HepG2 (cell line): ENCODE data around the gene STK31.

Source experiments
- CEBPB ChIP-seq: IDR thresholded peaks from 2 replicates; pipeline ENCODE4 v1.6.1; 2011; ENCODE audit warnings: low read depth, low read length, improper control_type of control experiment, borderline replicate concordance
- NFKBIZ ChIP-seq: IDR thresholded peaks from 2 replicates; pipeline ENCODE4 v1.6.1; 2018; ENCODE audit warnings: missing genetic modification reagents, missing compliant biosample characterization
- RCOR2 ChIP-seq: IDR thresholded peaks from 2 replicates; pipeline ENCODE4 v1.6.1; 2016; ENCODE audit warnings: missing biosample characterization, missing genetic modification reagents
- ZFY ChIP-seq: sonication (generic); formaldehyde crosslinking; IDR thresholded peaks from 2 replicates; pipeline ENCODE4 v1.4.0; 2020; ENCODE audit warnings: missing genetic modification reagents
- ZFYVE20 ChIP-seq: sonication (generic); formaldehyde crosslinking; IDR thresholded peaks from 2 replicates; pipeline ENCODE4 v1.8.0; 2023; ENCODE audit warnings: low read depth, mild to moderate bottlenecking, moderate library complexity, missing genetic modification reagents, borderline replicate concordance
- ZHX1 ChIP-seq: sonication (generic); formaldehyde crosslinking; IDR thresholded peaks from 2 replicates; pipeline ENCODE4 v1.8.1; 2022; ENCODE audit warnings: low read depth, mild to moderate bottlenecking, missing genetic modification reagents
- ZNF737 ChIP-seq: sonication (generic); formaldehyde crosslinking; IDR thresholded peaks from 2 replicates; pipeline ENCODE4 v1.5.0; 2020; ENCODE audit warnings: missing genetic modification reagents, mild to moderate bottlenecking, borderline replicate concordance
- TF ChIP-seq, protein P1 (sequence below): sonication (generic); formaldehyde crosslinking; IDR thresholded peaks from 2 replicates; pipeline ENCODE4 v1.5.0; 2020; ENCODE audit warnings: missing genetic modification reagents
- TF ChIP-seq, protein P2 (sequence below): IDR thresholded peaks from 2 replicates; pipeline ENCODE4 v1.6.1; 2012; ENCODE audit warnings: inconsistent platforms

GRCh38 chr7:23852135-23852534 lies 142.1 kb downstream of the STK31 start:
- TF ChIP-seq, protein P1, sequence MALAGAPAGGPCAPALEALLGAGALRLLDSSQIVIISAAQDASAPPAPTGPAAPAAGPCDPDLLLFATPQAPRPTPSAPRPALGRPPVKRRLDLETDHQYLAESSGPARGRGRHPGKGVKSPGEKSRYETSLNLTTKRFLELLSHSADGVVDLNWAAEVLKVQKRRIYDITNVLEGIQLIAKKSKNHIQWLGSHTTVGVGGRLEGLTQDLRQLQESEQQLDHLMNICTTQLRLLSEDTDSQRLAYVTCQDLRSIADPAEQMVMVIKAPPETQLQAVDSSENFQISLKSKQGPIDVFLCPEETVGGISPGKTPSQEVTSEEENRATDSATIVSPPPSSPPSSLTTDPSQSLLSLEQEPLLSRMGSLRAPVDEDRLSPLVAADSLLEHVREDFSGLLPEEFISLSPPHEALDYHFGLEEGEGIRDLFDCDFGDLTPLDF = no peak
- no peak for TF ChIP-seq NFKBIZ
- no peak for TF ChIP-seq ZFY (CRISPR knock-in tag)
- no peak for TF ChIP-seq ZNF737
- TF ChIP-seq ZHX1 = no peak
- TF ChIP-seq, protein P2, sequence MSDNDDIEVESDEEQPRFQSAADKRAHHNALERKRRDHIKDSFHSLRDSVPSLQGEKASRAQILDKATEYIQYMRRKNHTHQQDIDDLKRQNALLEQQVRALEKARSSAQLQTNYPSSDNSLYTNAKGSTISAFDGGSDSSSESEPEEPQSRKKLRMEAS = no peak
- no peak for TF ChIP-seq RCOR2 (CRISPR knock-in tag)
- no peak for TF ChIP-seq CEBPB
- no peak for TF ChIP-seq ZFYVE20 (CRISPR knock-in tag)
